Stimulated activated CD4-positive, alpha-beta T cell treated with anti-CD3 and anti-CD28 coated beads, TNF-alpha, amount 100 ng/mL, for 24 hours (primary cell): ENCODE measurements around the gene CENPP.
A peak's percentile ranks its signal among the peaks of the same experiment; 100 is the strongest.

Experiments
- DNase-seq, 3 experiments: peaks; one replicate each; pipeline ENCODE4 v3.0.0-alpha.2; 2020; ENCODE audit warnings: low read depth in 3 of 3

Gene CENPP

DNA sequence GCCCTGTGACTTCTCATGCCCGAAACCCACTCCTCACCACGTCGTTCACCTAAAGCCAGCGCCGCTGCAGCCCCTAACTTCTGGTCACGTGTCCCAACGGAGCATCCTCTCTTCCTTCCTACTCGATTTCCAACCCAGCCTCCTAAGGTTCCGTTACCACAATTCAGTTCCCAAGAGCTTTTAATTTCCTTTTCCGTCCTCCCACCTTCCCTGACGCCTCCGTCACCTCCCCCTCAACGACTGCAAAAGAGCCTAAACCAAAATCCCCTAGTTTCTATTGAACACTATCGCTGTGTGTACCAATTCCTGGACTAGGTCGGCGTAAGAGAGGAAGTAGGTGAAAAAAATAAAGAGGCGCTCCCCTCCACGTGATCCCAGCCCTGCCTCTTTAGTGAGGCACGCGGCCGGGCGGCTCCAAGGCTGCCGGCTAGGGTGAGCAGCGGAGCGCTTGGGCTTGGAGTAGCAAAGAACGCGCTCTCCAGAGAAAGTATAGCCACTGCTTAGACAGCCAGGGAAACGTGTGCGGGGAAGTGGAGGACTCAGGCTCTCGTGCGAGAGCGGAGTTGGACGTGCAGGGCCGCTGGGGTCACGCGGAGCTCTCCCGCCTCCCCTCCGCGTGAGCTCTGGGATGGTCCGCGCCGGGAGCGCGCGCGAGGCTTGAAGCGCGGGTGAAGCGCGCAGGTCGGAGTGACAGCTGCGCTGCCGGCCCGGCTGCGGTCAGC lies at the start of gene CENPP, which contains the start of gene NOL8:
Gene CENPP (plus strand): TSS at position 685 of the 722 bp plus-strand sequence.
Gene NOL8 (minus strand): TSS at position 82 of the 722 bp plus-strand sequence. CDS start 1,189 bp downstream, outside the sequence.
- DNase-seq: peak; percentile 65 to 76 (median 70)

DNA sequence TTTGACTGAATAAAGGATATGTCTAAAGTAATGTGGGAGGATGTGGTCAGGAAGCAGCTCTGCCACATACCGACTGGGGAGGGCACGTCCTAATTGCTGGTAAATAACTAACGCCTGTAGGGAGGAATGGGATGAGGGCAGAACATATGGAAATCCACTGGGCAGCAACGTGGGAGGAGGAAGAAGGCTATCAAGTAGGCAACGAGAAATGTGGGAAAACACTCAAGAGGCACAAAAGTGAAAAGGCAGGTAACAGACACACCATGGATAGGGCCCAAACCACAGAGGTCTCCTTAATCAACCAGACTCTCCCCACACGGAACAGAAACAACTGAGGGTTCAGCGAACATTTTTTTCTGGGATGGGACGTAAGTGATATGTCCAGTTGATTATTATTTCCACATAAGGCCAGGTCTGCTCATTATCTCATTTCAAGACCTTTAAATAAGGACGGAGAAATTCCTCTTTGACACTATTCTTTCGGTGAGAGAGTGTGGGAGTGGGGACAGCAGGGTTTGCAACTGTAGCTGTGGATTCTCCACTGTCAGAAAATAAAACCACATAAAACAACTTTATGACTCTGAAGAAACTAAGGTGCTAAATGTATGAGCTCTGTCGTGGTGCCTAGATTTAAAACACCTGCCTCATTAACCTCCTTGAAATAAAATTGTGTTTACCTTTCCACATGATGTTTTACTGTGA lies 49.3 kb upstream of the CENPP start:
- DNase-seq: no peak

DNA sequence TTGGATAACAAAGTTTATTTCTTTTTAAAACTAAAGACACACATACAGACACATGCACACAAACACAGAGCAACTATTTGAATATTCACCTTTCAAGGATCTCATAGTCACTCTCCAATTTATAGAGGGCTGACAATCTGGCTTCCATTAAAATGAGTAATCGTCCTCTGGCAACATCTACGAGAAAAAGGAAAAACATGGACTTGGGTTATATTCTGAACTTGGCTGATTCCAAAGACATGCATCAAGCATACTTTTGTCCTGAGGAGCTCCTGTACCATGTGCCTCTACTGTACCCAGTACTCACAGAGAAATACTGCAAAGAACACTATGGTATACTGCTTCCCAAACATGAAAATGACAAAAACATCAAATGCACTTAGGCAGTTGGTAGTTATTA lies 47.6 kb upstream of the CENPP start:
- DNase-seq: no peak

DNA sequence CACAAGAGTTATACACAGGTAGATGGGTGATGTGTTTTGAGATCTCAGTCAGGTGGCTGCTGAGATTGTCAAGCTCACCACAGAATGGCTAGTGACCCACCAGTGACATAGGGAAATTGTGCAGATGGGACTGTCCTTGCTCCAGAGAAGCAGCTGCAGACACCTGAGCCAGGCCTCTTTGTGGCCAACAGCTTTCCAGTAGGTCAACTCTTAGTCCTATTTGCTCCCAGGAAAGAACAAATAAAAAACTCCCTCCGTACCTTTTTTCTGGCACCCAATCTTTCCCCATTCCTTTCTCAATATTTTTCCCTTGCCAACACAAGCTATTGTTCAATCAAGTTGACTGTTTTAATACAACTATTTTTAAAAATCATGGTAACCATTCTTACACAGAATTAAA lies 46.5 kb upstream of the CENPP start:
- no peak for DNase-seq

DNA sequence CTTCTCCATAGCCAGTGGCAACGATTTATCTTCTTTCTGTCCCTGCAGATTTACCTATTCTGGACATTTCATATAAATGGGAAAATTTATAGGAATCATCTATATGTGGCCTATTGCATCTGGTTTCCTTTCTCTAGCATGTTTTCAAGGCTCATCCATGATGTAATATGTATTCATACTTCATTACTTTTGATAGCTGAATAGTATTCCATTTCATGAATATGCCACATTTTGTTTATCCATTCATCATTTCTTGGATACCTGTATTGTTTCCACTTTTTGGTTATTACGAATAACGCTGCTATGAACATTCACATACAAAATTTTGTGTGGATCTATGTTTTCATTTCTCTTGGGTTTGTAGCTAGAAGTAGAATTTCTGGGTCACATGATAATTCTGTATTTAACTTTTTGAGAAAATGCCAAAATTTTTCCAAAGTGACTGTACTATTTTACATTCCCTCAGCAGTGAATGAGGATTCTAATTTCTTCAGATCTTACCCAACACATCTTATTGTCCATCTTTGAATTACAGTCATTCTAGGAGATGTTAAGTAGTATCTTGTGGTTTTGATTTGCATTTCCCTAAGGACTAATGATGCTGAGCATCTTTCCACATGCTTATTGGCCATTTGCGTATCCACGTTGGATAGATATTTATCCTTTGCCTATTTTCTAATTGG lies 35.9 kb upstream of the CENPP start:
- no peak for DNase-seq

DNA sequence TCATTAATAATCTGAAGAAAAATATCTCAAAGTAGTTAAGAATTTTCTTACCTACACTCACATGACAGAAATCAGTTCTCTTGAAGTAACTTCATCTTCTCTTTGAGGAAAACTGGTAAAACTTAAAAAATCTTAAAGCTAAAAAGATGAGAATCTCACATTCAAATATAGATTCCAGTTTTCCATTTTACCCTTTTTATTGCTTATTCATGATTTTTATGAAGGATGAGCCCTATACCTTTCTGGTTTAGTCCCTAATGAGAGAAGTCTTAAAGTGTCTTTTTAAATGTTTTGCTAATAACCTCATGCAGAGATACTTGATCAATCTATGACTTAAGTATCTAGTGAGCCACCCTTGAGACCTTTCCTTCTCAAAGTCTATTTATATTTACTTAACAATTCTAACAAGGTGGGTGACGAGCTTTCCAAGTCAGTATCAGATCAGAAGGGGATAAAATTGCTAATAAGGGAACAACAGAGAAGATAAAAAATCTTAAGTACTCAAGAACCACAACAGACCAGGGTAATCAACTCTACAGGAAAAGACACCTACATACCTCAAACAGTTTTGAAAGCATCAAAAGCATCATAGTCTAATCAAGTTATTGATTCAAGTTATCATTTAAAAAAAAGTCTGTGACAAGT lies 34.8 kb upstream of the CENPP start:
- no peak for DNase-seq

DNA sequence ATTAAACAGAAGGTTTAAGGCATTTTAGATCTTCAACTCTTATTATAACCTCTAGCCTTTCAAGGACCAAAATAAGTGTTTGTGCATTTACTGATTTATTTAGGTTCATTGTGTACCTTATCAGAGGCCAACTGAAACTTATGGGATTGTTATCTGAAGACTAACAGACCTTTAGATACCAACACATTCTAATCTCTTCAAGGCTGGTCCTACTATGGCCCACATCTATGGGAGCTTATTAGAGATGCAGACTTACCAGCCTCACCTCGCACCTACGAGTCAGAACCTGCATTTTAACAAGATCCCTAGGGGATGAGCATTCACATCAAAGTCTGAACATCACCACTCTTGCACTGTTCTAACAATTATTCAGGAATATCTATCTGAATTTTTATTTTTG lies 34.2 kb upstream of the CENPP start:
- no peak for DNase-seq

DNA sequence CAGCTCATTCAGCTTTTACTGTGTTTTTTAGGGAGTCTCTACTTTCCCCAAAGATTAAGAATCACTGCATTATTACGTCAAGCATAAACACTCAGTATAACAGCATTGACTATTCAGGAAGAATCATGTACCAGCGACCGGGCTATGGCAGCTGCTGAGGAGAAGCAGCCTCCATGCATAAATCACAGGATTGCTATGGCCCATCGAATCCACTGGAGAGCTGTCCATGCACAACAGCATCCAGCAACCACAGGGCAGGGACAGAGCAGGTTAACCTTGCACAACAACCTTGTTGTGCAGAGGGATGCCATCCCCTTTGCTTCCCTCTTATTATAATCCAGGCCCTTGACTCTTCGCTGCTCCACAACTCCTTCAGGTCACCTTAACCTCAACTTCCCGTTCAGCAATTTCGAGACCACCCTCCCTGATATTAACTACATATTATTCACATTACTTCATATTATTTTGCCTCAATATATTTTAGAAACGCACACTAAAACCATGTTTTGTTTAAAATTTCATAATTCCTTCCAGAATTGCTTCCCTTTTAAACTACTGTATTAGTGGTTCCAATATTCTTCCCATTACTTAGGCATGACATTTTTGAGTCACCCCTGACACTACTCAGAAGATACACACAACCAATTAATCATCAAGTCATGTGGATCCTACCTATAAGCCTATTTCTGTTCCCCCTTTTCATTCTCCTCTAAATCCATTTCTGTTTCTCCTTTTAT lies 33.2 kb upstream of the CENPP start:
- DNase-seq: no peak

DNA sequence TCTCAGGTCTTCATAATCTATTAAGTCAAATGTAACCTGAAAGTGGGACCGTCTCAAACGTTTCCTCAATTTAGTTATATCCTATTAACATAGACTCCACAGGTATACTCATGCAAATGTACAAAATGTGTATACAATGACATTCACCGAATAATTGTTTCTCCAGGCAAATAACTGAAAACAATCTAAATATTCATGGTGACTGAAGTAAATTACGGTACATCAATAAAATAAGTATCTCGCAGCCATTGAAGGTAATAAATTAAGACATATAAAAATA lies 32.7 kb upstream of the CENPP start:
- DNase-seq: no peak

DNA sequence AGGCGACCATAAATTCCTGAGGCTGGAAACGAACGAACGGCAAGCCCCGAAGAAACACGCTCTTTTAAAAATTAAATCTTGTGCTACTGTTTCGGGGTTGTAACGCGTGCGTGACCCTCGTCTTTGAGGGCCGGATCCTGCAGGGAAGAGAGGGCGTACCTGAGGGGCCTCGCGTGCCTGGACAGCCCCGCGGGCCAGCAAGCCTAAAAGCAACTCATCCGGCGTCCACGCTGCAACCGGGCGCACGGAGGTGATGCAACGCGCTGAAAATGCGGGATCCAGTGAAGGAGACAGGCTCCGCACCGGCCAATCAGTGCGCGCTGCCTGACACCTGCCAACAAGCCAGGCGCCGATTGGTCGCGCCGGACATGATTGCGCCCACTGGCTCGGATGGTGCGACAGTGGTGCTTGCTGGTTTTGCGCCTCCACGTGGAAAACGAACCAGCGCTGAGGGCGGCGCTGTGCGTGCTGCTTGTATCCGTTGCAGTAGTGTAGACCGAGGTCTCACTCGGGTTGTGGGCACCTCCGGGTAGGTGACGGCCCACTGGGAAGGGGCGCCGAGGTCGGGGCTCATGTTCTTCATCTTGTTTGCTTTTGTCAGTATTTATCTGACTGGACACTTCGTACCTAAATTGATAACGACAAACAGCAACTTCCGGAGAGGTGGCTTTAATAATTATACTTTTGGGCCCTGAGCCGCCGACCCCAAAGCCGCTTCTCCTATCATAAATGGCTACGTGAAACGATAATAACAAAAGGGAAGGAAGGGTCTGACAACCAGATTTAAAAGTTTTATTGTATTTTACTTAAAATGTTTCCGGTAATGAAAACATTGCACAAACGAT lies 32.1 kb upstream of the CENPP start, which contains the start of gene IARS1:
Gene IARS1 (minus strand): TSS at position 246 of the 845 bp plus-strand sequence. CDS start 4,278 bp downstream, outside the sequence.
- DNase-seq: peak; percentile 100

DNA sequence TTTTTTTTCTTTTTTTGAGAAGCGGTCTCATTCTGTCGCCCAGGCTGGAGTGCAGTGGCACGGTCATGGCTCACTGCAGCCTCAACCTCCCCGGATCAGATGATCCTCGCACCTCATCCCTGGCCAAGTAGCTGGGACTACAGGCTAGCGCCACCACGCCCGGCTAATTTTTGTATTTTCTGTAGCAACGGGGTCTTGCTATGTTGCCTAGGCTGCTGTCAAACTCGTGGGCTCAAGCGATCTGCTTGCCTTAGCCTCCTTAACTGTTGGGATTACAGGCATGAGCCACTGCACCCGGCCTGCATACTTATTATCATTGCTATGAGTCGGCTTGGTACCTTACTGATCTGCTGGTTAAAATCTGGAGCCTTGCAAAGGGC lies 31.5 kb upstream of the CENPP start:
- peak in 1 of 3 experiments; percentile 6 for DNase-seq

DNA sequence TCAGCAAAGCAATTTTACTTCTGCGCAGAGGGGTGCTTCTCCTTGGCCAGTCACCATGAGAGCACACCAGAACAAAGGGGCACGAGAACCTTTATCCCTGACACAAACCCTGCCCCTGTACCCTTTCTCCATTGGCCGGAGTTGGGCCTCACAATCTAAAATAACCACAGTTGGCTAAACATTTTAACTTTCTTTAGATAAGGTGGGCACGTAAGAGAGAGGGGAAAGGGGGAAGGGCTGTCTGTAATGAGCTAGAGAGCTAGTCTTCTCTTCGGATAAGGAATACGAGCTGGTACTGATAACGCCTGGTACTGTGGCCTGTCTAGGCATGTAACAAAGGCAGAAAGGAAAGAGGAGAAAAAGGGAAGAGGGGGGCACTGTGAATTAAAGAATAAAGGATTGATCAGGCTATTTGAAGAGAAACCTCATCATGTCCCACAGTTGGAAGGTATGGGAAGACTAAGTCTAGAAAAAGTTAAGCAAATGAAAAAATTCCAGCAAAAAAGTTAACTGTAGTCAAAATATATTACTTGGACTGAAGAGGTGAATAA lies 30.4 kb upstream of the CENPP start:
- no peak for DNase-seq

DNA sequence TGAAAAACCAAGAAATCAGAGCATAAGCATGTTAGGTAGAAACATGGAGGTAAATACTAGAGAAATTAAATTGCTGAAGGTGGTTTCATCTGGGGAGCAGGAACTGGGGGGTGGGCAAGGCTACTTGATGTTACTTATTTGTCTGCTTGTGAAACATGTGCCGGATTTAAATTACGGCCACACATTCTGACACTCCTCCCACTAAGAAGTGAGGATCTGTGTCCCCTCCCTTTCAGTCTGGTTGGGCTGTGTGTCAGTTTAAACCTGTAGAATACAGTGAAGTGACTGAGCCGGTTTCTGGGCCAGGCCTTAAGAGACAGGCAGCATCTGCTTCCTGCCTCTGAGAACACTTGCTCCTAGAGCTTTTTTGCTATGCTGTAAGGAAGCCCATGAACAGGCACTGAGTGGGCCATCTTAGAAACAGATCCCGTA lies 29.9 kb upstream of the CENPP start:
- DNase-seq: no peak

DNA sequence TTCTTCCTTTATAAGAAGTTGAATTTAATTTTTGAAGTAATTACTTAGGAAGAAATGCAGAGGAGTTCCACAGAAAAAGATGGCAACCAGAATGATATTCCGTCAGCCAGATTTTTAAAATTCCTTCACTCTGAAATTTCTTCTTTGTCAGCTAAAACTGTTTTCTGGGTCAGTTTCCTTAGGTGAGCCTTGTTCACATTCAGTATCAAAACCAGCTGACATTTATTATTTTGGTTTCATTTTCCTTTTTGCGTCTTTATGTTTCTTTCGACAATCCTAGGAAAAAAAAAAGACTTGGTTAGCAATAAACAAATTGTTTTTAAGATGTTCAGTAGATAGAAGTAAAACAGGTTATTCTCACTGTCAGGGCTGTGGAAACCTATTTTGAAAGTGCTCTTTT lies 28.1 kb upstream of the CENPP start:
- DNase-seq: no peak

DNA sequence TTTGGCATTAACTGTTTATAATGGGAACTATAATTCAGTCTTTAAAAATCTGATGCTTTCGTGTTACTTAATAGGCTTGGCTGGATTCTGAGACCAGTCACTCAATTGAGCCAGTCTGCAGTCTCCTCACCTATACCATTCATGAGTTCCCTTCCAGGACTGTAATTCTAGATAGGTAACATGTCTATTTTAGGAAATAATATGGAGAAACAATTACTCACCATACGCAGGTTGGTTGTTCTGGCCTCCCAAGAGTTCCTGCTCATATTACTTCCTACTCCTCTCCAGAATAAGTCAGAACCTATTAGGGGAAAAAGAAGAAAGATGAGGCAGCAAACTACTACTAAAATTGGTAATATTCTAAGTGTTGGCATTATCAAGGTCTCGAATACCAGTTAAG lies 27.7 kb upstream of the CENPP start:
- no peak for DNase-seq

DNA sequence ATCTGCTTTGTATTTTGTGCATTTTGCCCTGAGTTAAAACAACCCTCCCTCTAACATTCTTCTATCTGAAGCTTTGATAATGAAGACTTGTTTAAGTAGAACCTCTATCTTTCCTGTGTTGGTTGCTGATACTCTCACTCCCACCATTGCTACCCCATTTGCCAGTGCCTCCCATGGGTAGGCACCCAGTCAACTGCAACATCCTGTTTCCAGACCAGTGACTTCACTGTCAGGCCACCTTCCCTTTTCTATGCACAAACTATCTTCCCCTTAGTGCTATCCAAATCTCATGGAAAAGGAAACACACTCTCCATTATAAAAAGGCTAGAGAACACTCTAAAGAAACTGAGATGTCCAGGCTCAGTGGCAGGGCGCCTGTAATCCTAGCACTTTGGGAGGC lies 26.6 kb upstream of the CENPP start:
- DNase-seq: no peak

DNA sequence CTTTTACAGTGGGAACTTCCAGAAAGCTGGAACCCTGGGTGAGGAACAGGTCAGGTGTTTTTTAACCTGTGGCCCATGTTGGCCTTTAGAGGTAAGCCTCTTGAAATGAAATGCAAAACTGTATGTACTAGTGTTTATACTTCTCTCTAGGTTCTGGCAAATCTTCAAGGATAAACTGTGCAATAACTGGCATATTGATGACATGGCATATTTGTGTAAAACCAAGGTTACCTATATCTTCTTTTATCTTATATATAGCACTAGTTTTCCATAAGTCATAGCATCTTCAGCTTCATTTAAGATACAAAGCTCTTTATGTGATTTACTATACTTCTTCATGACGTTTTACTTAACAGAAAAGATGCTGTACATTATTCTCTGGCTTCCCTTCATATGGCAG lies 24.8 kb upstream of the CENPP start:
- no peak for DNase-seq

DNA sequence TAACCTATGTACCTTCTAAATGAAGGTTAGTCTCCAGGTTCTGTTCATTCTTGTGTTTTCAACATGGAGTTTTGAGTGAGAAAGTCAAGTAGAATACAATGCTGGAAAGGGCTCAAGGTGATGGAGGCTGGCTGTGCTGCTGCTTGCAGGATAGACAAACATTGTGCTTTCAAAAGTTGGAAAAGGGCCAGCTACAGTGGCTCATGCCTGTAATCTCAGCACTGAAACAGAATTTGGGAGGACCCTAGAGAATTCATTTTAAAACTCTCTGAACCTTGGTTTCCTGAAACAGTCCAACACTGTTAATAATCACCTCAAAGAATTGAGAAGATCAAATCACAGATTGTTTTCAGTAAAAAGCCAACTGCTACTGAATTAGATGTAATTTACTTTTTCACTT lies 16.9 kb upstream of the CENPP start:
- no peak for DNase-seq

DNA sequence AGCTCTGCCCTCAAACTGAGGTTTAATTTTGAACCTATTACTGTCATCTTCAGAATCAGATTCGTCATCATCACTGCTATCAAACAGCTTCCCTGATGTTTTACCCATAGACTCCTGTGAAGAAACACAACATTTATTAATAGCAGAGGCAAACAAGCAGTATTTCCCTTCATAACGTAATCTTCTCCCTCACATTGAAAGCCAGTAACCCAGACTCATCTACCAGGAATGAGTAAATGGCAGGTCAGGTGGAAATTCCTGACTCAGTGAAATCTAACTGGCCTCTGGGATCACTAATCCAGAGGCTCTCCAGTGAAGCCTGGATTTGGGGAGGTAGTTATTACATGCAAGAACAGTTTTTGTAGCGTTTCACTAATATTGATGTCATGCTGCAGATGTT lies 15.2 kb upstream of the CENPP start:
- no peak for DNase-seq

DNA sequence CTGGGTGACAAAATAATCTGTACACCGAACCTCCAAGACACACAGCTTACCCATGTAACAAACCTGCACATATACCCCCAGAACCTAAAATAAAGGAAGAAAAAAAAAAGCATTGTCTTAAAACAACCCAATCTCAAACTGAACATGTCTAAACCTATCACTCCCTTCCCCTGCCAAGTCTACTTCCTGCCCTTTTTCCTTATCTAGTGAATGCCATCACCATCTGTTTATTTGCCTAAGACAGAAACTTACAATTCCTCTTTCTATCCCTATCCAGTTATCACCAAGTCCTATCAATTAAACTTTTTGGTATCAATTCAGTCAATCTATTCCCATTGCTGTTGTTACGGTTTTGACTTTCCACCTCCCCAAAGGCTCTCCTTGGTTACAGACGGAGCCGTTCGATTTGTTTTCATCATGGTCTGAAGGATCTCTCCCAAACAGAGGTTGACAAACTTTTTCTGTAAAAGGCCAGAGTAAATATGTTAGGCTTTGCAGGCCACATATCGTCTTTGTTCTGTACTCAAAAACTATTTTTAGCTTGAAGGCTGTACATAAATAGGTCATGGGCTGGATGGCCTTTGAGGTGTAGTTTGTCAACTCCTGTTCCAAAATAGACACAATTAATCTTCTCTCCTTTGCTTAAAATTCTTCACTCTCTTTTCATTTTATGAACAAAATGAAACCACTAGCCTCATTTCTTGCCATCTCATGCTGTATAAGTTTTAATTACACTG lies 12.7 kb upstream of the CENPP start:
- no peak for DNase-seq
